Body of pancreas (tissue), 4 donors: Measurements from ENCODE around the gene FCGR3A.

Experiments
- CTCF ChIP-seq, 7 experiments: fragments of 450-650 bp in 4 of 7; fragments of 200-600 bp in 3 of 7; sonication (generic) in 3 of 7; IDR thresholded peaks; one replicate each; pipeline ENCODE4 v1.5.1; 2016 to 2019; ENCODE audit warnings: antibody characterized with exemption in 7 of 7
- POLR2A ChIP-seq, 3 donors: fragments of 450-650 bp; IDR thresholded peaks; one replicate each; pipeline ENCODE4 v1.6.1; 2016; ENCODE audit warnings: antibody characterized with exemption in 3 of 3, mild to moderate bottlenecking in 2 of 3

DNA sequence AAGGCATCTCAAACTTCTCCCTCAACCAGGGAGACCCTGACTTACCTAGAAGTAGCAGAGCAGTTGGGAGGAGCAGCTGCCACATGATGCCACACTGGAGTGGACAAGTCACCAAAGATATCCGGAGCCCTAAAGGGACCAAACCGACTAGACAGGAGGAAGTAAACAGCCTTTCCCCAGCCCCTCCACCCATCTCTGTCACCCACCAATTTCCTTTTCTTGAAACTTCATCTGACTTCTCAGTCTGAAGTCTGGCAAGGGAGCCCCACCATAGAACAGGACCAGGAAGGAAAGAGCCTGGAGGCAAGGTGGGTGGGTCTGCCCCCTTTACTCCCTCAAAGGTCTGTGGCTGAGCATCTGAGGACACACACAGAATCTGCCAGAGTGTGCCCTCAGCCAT, at the start of gene FCGR3A:
- TF ChIP-seq CTCF (IDR thresholded peaks at IDR 0.05) (no peak), POLR2A (IDR thresholded peaks at IDR 0.05) (no peak)
